DLD1 (cell line): Measurements from ENCODE around the gene AHRR.

ENCODE experiments used
- in situ Hi-C: cut with HindIII; loops from 2 replicates; pipeline ENCODE4 v1.10.0; 2017; ENCODE audit warnings: low sequenced_read_pairs

The AHRR gene

GRCh38 chr5:438481-438981, 117.0 kb downstream of the AHRR start:
- in situ Hi-C loops, result no loop called here

- in situ Hi-C loops, result no loop called here
These were observed 117.7 kb downstream of the AHRR start for GRCh38 chr5:439181-439580.

GRCh38 chr5:439636-440035, 118.1 kb downstream of the AHRR start:
- in situ Hi-C loops, result no loop called here

GRCh38 chr5:440401-441201, 119.1 kb downstream of the AHRR start:
- in situ Hi-C loops, result no loop called here

- in situ Hi-C loops, result no loop called here
These were observed 120.5 kb downstream of the AHRR start for GRCh38 chr5:441996-442334.

- in situ Hi-C loops, result no loop called here
These were observed 121.1 kb downstream of the AHRR start, which contains the start of gene EXOC3 for GRCh38 chr5:442335-443238. Gene EXOC3, plus strand, starts transcription at chr5:443176. Its CDS starts 3,030 bp downstream, at chr5:446206.

- in situ Hi-C loops, result no loop called here
These were observed 122.0 kb downstream of the AHRR start for GRCh38 chr5:443239-444151.

GRCh38 chr5:444226-444625, 122.7 kb downstream of the AHRR start:
- in situ Hi-C loops, result no loop called here

GRCh38 chr5:445591-445990, 124.1 kb downstream of the AHRR start:
- in situ Hi-C loops, result no loop called here

- in situ Hi-C loops, result no loop called here
These were observed 124.8 kb downstream of the AHRR start for GRCh38 chr5:446066-446882.

- in situ Hi-C loops, result no loop called here
These were observed 125.4 kb downstream of the AHRR start for GRCh38 chr5:446883-447263.

- in situ Hi-C loops, result no loop called here
These were observed 126.0 kb downstream of the AHRR start for GRCh38 chr5:447501-447900.

GRCh38 chr5:448061-448765, 126.7 kb downstream of the AHRR start:
- in situ Hi-C loops, result no loop called here

- in situ Hi-C loops, result no loop called here
These were observed 127.2 kb downstream of the AHRR start for GRCh38 chr5:448766-449090.

- in situ Hi-C loops, result no loop called here
These were observed 127.6 kb downstream of the AHRR start for GRCh38 chr5:449151-449550.

- in situ Hi-C loops, result no loop called here
These were observed 130.3 kb downstream of the AHRR start for GRCh38 chr5:451587-452458.

GRCh38 chr5:452978-453710, 131.6 kb downstream of the AHRR start:
- in situ Hi-C loops, result no loop called here
